Measurements from ENCODE around the gene FAM120A.

- TF ChIP-seq, protein P1, sequence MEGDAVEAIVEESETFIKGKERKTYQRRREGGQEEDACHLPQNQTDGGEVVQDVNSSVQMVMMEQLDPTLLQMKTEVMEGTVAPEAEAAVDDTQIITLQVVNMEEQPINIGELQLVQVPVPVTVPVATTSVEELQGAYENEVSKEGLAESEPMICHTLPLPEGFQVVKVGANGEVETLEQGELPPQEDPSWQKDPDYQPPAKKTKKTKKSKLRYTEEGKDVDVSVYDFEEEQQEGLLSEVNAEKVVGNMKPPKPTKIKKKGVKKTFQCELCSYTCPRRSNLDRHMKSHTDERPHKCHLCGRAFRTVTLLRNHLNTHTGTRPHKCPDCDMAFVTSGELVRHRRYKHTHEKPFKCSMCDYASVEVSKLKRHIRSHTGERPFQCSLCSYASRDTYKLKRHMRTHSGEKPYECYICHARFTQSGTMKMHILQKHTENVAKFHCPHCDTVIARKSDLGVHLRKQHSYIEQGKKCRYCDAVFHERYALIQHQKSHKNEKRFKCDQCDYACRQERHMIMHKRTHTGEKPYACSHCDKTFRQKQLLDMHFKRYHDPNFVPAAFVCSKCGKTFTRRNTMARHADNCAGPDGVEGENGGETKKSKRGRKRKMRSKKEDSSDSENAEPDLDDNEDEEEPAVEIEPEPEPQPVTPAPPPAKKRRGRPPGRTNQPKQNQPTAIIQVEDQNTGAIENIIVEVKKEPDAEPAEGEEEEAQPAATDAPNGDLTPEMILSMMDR (conservative IDR thresholded peaks at IDR 0.05; ENCODE audit: low read length), result no peak
- TF ChIP-seq EZH2phosphoT487 (IDR thresholded peaks at IDR 0.05; ENCODE audit: borderline replicate concordance), result no peak
Observed at GRCh38 chr9:93612052-93612795, 160.7 kb downstream of the FAM120A start.
